IMR-90 (cell line): Measurements from ENCODE around the gene NDUFB5. TPM values are rescaled to one million over a fixed set of nuclear protein-coding genes. Genes with fewer than 3 reads are reported as not detected.

ENCODE experiments used
- ATAC-seq: fragments of 200-7000 bp; cut with Tn5 transposase; 2 replicates; pipeline ENCODE4 v1.9.1; 2020; ENCODE audit warnings: low read depth, mild to moderate bottlenecking, moderate library complexity
- BruUV-seq: library from RNA; stranded (reverse); fragments of 400-500 nt; replicated peaks from 2 replicates; lab custom pipeline; 2021; lab: Mats Ljungman, UMichigan
- CTCF ChIA-PET: fragments of 300-600 bp; formaldehyde crosslinking; extraction: SDS; loops from one replicate; lab custom pipeline; 2021; ENCODE audit warnings: antibody characterized with exemption; lab: Yijun Ruan, JAX
- POLR2A ChIA-PET: fragments of 300-600 bp; sonication (Branson Sonifier 250); formaldehyde crosslinking; loops from one replicate; lab custom pipeline; 2022; ENCODE audit warnings: antibody characterized with exemption; ENCODE audit not compliant: unreplicated experiment; lab: Charles Lee
- DNase-seq: peaks from one replicate; pipeline ENCODE4 v3.0.0; 2013
- H2AFZ ChIP-seq: replicated peaks from 2 replicates; pipeline ENCODE3; 2013; ENCODE audit warnings: low read length, mild to moderate bottlenecking; ENCODE audit not compliant: poor library complexity
- H2AK5ac ChIP-seq: 2 replicates; pipeline ENCODE4 v1.6.1; 2013; ENCODE audit warnings: low read depth, low read length, inconsistent platforms
- H2AK9ac ChIP-seq: replicated peaks from 2 replicates; pipeline ENCODE3; 2013; ENCODE audit warnings: mild to moderate bottlenecking, low read depth, low read length, moderate library complexity; ENCODE audit not compliant: poor library complexity
- H2BK120ac ChIP-seq: 2 replicates; pipeline ENCODE4 v1.6.1; 2013; ENCODE audit warnings: low read depth, low read length, inconsistent platforms
- H2BK15ac ChIP-seq: 3 replicates; pipeline ENCODE4 v1.6.1; 2013; ENCODE audit warnings: low read depth, low read length, inconsistent platforms
- H2BK20ac ChIP-seq: 2 replicates; pipeline ENCODE4 v1.6.1; 2013; ENCODE audit warnings: low read depth, mild to moderate bottlenecking, inconsistent platforms, low read length, moderate library complexity
- H2BK5ac ChIP-seq: 2 replicates; pipeline ENCODE4 v1.6.1; 2013; ENCODE audit warnings: mild to moderate bottlenecking, low read depth, low read length, inconsistent platforms; ENCODE audit not compliant: poor library complexity, severe bottlenecking
- H3K14ac ChIP-seq: replicated peaks from 2 replicates; pipeline ENCODE4 v1.6.1; 2013; ENCODE audit warnings: low read depth, low read length, inconsistent platforms
- H3K18ac ChIP-seq: 2 replicates; pipeline ENCODE4 v1.6.1; 2013; ENCODE audit warnings: low read depth, low read length, control low read depth
- H3K23ac ChIP-seq: 2 replicates; pipeline ENCODE4 v1.6.1; 2013; ENCODE audit warnings: low read depth, low read length, inconsistent platforms
- H3K27ac ChIP-seq: 2 replicates; pipeline ENCODE4 v1.5.1; 2013; ENCODE audit warnings: mild to moderate bottlenecking, control low read depth, low read length; ENCODE audit not compliant: insufficient read depth
- H3K27me3 ChIP-seq: 2 replicates; pipeline ENCODE4 v1.6.1; 2013; ENCODE audit warnings: low read length; ENCODE audit not compliant: control insufficient read depth, insufficient read depth
- H3K36me3 ChIP-seq: 2 replicates; pipeline ENCODE4 v1.6.1; 2013; ENCODE audit warnings: low read length, mixed read lengths; ENCODE audit not compliant: control insufficient read depth, insufficient read depth
- H3K4ac ChIP-seq: 2 replicates; pipeline ENCODE4 v1.6.1; 2013; ENCODE audit warnings: low read depth, low read length, inconsistent platforms
- H3K4me1 ChIP-seq: 2 replicates; pipeline ENCODE4 v1.6.1; 2013; ENCODE audit warnings: low read length, mixed read lengths; ENCODE audit not compliant: control insufficient read depth, insufficient read depth
- H3K4me2 ChIP-seq: 2 replicates; pipeline ENCODE4 v1.6.1; 2013; ENCODE audit warnings: low read depth, mild to moderate bottlenecking, control low read depth, low read length, moderate library complexity
- H3K4me3 ChIP-seq: 2 replicates; pipeline ENCODE4 v1.5.1; 2013; ENCODE audit warnings: low read depth, mild to moderate bottlenecking, control low read depth, low read length, moderate library complexity; ENCODE audit not compliant: insufficient read depth
- H3K56ac ChIP-seq: 2 replicates; pipeline ENCODE4 v1.6.1; 2013; ENCODE audit warnings: low read length, inconsistent platforms; ENCODE audit not compliant: insufficient read depth; ENCODE audit errors: extremely low read depth
- H3K79me1 ChIP-seq, 2 experiments: 2 replicates each; pipeline ENCODE4 v1.6.1; 2013; ENCODE audit warnings: low read length in 2 of 2, inconsistent platforms in 1 of 2, low read depth in 1 of 2
- H3K9ac ChIP-seq: 2 replicates; pipeline ENCODE4 v1.6.1; 2013; ENCODE audit warnings: low read depth, low read length, control low read depth
- H3K9me1 ChIP-seq: 2 replicates; pipeline ENCODE4 v1.6.1; 2013; ENCODE audit warnings: low read length, inconsistent platforms; ENCODE audit not compliant: insufficient read depth
- H3K9me3 ChIP-seq: 2 replicates; pipeline ENCODE4 v1.6.1; 2013; ENCODE audit warnings: low read length; ENCODE audit not compliant: control insufficient read depth, insufficient read depth
- H4K20me1 ChIP-seq: 2 replicates; pipeline ENCODE4 v1.6.1; 2013; ENCODE audit warnings: low read length, inconsistent platforms; ENCODE audit not compliant: insufficient read depth
- H4K5ac ChIP-seq: 2 replicates; pipeline ENCODE4 v1.6.1; 2013; ENCODE audit warnings: mild to moderate bottlenecking, low read depth, low read length, control low read depth
- H4K8ac ChIP-seq, 2 experiments: 2 replicates each; pipeline ENCODE4 v1.6.1; 2013; ENCODE audit warnings: low read depth in 2 of 2, low read length in 2 of 2, control low read depth in 1 of 2, inconsistent platforms in 1 of 2
- H4K91ac ChIP-seq: 2 replicates; pipeline ENCODE4 v1.6.1; 2013; ENCODE audit warnings: low read depth, low read length, inconsistent platforms; ENCODE audit not compliant: insufficient read depth
- BHLHE40 ChIP-seq: fragments of 150-350 bp; IDR thresholded peaks from 2 replicates; pipeline ENCODE4 v1.6.1; 2016; ENCODE audit warnings: mild to moderate bottlenecking, low read depth, low read length
- CEBPB ChIP-seq: IDR thresholded peaks from 2 replicates; pipeline ENCODE4 v1.6.1; 2012; ENCODE audit warnings: low read depth, low read length, improper control_type of control experiment
- CHD1 ChIP-seq: IDR thresholded peaks from 2 replicates; pipeline ENCODE4 v1.6.1; 2012; ENCODE audit warnings: low read depth, low read length, improper control_type of control experiment
- CTCF ChIP-seq: conservative IDR thresholded peaks from 2 replicates; pipeline ENCODE4 v1.5.1; 2012; ENCODE audit warnings: mild to moderate bottlenecking, low read depth, low read length, improper control_type of control experiment
- ELK1 ChIP-seq: fragments of 150-350 bp; IDR thresholded peaks from 2 replicates; pipeline ENCODE4 v1.6.1; 2016; ENCODE audit warnings: low read depth, mild to moderate bottlenecking, low read length, moderate library complexity, borderline replicate concordance
- FOS ChIP-seq: fragments of 150-350 bp; IDR thresholded peaks from 2 replicates; pipeline ENCODE4 v1.6.1; 2016; ENCODE audit warnings: low read depth, low read length
- MAFK ChIP-seq: IDR thresholded peaks from 2 replicates; pipeline ENCODE4 v1.6.1; 2012; ENCODE audit warnings: low read depth, low read length, improper control_type of control experiment
- MAZ ChIP-seq: IDR thresholded peaks from 2 replicates; pipeline ENCODE4 v1.6.1; 2012; ENCODE audit warnings: low read depth, mild to moderate bottlenecking, low read length, improper control_type of control experiment, moderate library complexity, borderline replicate concordance
- MXI1 ChIP-seq: IDR thresholded peaks from 2 replicates; pipeline ENCODE4 v1.6.1; 2012; ENCODE audit warnings: low read depth, mild to moderate bottlenecking, low read length, moderate library complexity, borderline replicate concordance
- NFE2L2 ChIP-seq: fragments of 150-350 bp; IDR thresholded peaks from 2 replicates; pipeline ENCODE4 v1.6.1; 2016; ENCODE audit warnings: low read depth, mild to moderate bottlenecking, low read length
- POLR2A ChIP-seq: IDR thresholded peaks from 2 replicates; pipeline ENCODE4 v1.6.1; 2012; ENCODE audit warnings: mild to moderate bottlenecking, low read depth, low read length
- RAD21 ChIP-seq: IDR thresholded peaks from 2 replicates; pipeline ENCODE4 v1.6.1; 2012; ENCODE audit warnings: low read length, improper control_type of control experiment
- RCOR1 ChIP-seq: IDR thresholded peaks from 2 replicates; pipeline ENCODE4 v1.6.1; 2012; ENCODE audit warnings: mild to moderate bottlenecking, low read length, improper control_type of control experiment; ENCODE audit not compliant: insufficient replicate concordance
- RFX5 ChIP-seq: IDR thresholded peaks from 2 replicates; pipeline ENCODE4 v1.8.0; 2012; ENCODE audit warnings: low read depth, mild to moderate bottlenecking, low read length, moderate library complexity
- SMC3 ChIP-seq: fragments of 150-350 bp; IDR thresholded peaks from 2 replicates; pipeline ENCODE4 v1.6.1; 2016; ENCODE audit warnings: low read depth, mild to moderate bottlenecking, antibody characterized with exemption, low read length, moderate library complexity
- USF2 ChIP-seq: fragments of 150-350 bp; IDR thresholded peaks from 2 replicates; pipeline ENCODE4 v1.6.1; 2017; ENCODE audit warnings: mild to moderate bottlenecking, antibody characterized with exemption, low read length, low read depth
- WGBS, 2 experiments: methylation state at CpG; one replicate each; pipeline versions ENCODE4 v1.1.5 to v1.1.7; 2013; ENCODE audit warnings: missing lambda C conversion rate in 2 of 2; ENCODE audit not compliant: insufficient read length in 1 of 2; ENCODE audit errors: extremely low coverage in 2 of 2; 5-methylcytosine and 5-hydroxymethylcytosine counted together
- dilution Hi-C: fragments of 300-500 bp; cut with HindIII; formaldehyde crosslinking; loops from one replicate; pipeline ENCODE4 v1.14.3; 2018; ENCODE audit warnings: low sequenced_read_pairs; ENCODE audit not compliant: unreplicated experiment
- in situ Hi-C: fragments of 300-500 bp; cut with MboI; formaldehyde crosslinking; loops from 3 replicates; pipeline ENCODE4 v1.14.3; 2019; ENCODE audit warnings: low sequenced_read_pairs, inconsistent platforms, mixed read lengths
- intact Hi-C: fragments of 100-400 bp; cut with micrococcal nuclease; formaldehyde crosslinking; loops from 2 replicates; pipeline ENCODE4 v1.10.0; 2022
- polyA plus RNA-seq, 3 experiments: library from polyadenylated mRNA; depleted of rRNA; stranded (reverse); fragments of >200 nt; gene quantifications; 2 replicates each; pipeline ENCODE4 v1.2.3, GENCODE V29; 2012; ENCODE audit warnings: low replicate concordance in 1 of 3
- total RNA-seq: library from RNA; depleted of rRNA; stranded (reverse); fragments of >200 nt; gene quantifications from 2 replicates; pipeline ENCODE4 v1.2.3, GENCODE V29; 2012

NDUFB5 gene
- total and polyA plus RNA-seq, 2 of the 4 experiments (the other 2 are of a cell fraction), result 17.2 to 29.3 TPM

DNA sequence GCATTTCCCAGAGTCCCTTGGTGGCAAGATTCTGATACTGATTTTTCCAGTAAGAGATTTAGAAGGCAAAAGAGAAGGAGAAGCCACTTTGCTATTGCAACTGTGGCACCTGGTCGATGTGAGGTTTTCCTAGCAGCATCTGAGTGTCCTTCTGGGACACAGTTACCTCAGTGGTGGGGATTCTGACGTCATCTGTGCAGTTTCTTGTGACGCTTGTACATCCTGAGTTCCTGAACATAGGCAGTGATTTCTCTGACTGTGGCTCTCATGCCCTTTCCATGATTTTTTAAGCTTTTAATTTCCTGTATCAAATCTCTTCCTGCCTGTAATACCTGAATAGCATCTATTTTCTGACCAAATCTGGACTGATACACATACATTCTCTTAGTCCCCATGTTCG, 57.2 kb downstream of the NDUFB5 start:
- Histone ChIP-seq H3K23ac (no peak overlapping the region), H4K91ac (no peak overlapping the region), H3K56ac (no peak overlapping the region), H3K9me3 (no peaks in the 10 kb centered on the region), H2AK9ac (no peak overlapping the region), H2BK20ac (no peak overlapping the region), H3K14ac (no peak overlapping the region), H3K79me1 (peaks cover 48 to 81% of the 10 kb centered on the region in 2 experiments), H4K8ac (no peak overlapping the region), H3K27me3 (no peaks in the 10 kb centered on the region), H3K4ac (no peak overlapping the region; the same call in 1 of the 2 replicates), H3K9ac (no peak overlapping the region), H3K18ac (no peak overlapping the region), H3K27ac (no peak overlapping the region), H3K4me1 (peaks cover 7% of the 10 kb centered on the region; the same call in 1 of the 2 replicates), H4K5ac (no peak overlapping the region), H3K4me3 (no peak overlapping the region), H4K20me1 (peaks cover 17% of the 10 kb centered on the region), H3K36me3 (no peaks in the 10 kb centered on the region), H2BK120ac (no peak overlapping the region), H2BK15ac (no peak overlapping the region), H3K4me2 (no peak overlapping the region), H3K9me1 (peaks cover 16% of the 10 kb centered on the region), H2BK5ac (no peak overlapping the region), H2AK5ac (no peak overlapping the region), H2AFZ (no peak overlapping the region)
- DNase-seq (no peak), ATAC-seq (no peak)
- ChIA-PET CTCF (interaction anchor here (1.1 kb wide), 1 partner anchor 10 kb away, joined by 3 read pairs; no protein-coding TSS in a partner anchor), POLR2A (interaction anchor here (0.6 kb wide), 1 partner anchor 8 kb away, joined by 3 read pairs; no protein-coding TSS in a partner anchor)
- intact Hi-C loops, result no loop called here
- WGBS, 2 experiments, result 79% methylated on average over 3 of the region's 4 CpGs; no CpG with 5 or more reads in 1 of the 2 experiments
- dilution Hi-C loops, result no loop called here
- in situ Hi-C loops, result no loop called here
- TF ChIP-seq USF2, result no peak
- no peak for TF ChIP-seq NFE2L2
- no peak for TF ChIP-seq FOS
- TF ChIP-seq MXI1, result no peak
- TF ChIP-seq RAD21, result no peak
- no peak for TF ChIP-seq CHD1
- TF ChIP-seq CEBPB, result no peak
- TF ChIP-seq MAZ, result no peak
- TF ChIP-seq CTCF, result no peak
- no peak for TF ChIP-seq SMC3
- TF ChIP-seq RFX5, result no peak
- no peak for TF ChIP-seq MAFK
- TF ChIP-seq POLR2A, result no peak
- TF ChIP-seq RCOR1, result no peak
- TF ChIP-seq BHLHE40, result no peak
- no peak for TF ChIP-seq ELK1
- no TSS peak for BruUV-seq
